GM13977 (cell line): ENCODE measurements around the gene SERTAD4.
"Not testable (repeated sequence)": the region's sequence is repeated elsewhere in the genome, so short reads cannot be mapped to it uniquely, and the experiment has no call there.

ENCODE experiments used
- DNase-seq: peaks from one replicate; pipeline ENCODE4 v3.0.0; 2012; ENCODE audit warnings: low spot score
- in situ Hi-C: fragments of 300-500 bp; cut with MboI; formaldehyde crosslinking; loops from one replicate; pipeline ENCODE4 v1.12.0; 2022; ENCODE audit warnings: low sequenced_read_pairs, low pct_unique_long_range_greater_than_20kb, mixed read lengths, inconsistent platforms; ENCODE audit not compliant: unreplicated experiment
- TF ChIP-seq, protein P1 (sequence below): IDR thresholded peaks from 2 replicates; pipeline ENCODE4 v1.5.1; 2012; ENCODE audit warnings: mild to moderate bottlenecking, control low read depth; ENCODE audit not compliant: insufficient read depth; ENCODE audit errors: extremely low read depth, missing control alignments

The SERTAD4 gene

DNA sequence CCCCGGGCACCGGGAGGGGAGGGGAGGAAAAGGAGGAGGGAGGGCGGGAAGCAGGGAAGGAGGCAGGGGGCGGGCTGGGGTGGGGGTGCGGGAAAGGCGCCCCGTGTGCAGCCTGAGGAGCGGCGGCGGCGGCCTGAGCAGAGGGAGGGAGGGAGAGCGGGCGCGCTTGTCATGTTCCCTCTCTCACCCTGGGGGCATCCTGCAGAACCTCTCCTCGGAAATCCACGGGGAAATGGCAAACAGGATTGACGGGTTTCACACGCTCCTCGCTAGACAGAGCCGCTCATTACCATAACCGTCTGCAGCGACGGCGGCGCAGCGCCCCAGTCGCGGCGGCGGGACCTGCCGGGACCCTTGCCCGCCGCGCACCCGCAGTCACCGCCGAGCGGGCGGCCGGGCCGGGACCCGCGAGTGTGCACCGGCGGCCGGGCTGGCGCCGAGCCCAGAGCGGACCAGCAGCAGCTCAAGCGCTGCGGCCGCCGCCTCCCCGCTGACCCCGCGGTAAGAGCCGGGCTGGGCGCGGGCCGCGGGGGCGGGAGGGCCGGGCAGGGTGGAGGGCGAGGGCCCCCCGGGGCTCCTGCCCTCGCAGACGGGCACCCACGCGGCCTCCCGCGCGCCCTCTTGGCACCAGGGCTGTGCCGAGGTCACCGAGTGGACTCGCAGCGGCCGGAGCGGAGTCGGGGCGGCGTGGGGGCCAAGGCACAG, at the start of gene SERTAD4:
Gene SERTAD4 (plus strand): TSS at position 286 of the 705 bp plus-strand sequence. CDS start 5,165 bp downstream, outside the sequence.
- peak; percentile 35 for DNase-seq
- in situ Hi-C loops, result no loop called here
- TF ChIP-seq, protein P1, sequence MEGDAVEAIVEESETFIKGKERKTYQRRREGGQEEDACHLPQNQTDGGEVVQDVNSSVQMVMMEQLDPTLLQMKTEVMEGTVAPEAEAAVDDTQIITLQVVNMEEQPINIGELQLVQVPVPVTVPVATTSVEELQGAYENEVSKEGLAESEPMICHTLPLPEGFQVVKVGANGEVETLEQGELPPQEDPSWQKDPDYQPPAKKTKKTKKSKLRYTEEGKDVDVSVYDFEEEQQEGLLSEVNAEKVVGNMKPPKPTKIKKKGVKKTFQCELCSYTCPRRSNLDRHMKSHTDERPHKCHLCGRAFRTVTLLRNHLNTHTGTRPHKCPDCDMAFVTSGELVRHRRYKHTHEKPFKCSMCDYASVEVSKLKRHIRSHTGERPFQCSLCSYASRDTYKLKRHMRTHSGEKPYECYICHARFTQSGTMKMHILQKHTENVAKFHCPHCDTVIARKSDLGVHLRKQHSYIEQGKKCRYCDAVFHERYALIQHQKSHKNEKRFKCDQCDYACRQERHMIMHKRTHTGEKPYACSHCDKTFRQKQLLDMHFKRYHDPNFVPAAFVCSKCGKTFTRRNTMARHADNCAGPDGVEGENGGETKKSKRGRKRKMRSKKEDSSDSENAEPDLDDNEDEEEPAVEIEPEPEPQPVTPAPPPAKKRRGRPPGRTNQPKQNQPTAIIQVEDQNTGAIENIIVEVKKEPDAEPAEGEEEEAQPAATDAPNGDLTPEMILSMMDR, result no peak

DNA sequence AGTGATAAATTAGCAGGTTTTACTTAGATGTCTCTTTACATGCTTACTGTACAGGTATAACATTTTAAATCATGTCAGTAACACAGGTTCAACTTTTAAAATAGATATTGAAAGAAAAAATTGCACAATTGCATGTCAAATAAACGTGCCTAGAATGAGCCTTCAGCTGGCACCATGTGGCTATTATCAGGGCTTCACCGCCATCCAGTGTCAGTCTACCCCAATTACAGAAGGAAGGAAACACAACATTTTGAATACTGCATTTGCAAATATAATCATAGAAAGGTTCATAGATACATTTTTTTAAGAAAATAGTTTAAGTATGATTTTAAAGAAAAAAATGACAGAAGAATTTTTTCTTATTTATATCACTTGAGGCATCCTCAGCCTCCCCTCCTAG, 47.5 kb upstream of the SERTAD4 start:
- TF ChIP-seq, protein P1, result no peak
- no peak for DNase-seq
- in situ Hi-C loops, result no loop called here

DNA sequence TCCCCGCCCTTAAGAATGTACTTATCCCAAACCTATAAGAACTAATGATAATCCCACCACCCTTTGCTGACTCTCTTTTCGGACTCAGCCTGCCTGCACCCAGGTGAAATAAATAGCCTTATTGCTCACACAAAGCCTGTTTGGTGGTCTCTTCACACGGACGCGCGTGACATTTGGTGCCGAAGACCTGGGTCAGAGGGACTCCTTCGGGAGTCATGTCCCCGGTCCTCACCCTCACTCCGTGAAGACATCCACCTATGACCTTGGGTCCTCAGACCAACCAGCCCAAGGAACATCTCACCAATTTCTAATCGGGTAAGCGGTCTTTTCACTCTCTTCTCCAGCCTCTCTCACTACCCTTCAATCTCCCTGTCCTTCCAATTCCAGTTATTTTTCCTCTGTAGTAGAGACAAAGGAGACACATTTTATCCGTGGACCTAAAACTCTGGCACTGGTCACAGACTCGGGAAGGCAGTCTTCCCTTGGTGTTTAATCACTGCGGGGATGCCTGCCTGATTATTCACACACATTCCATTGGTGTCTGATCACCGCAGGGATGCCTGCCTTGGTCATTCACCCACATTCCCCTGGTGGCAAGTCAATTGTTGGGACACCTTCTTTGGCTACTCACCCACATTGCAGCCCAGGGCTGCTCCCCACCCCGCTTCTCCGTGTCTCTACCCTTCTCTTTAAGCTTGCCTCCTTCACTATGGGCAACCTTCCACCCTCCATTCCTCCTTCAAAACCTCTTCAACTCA, 44.6 kb upstream of the SERTAD4 start:
- DNase-seq, in situ Hi-C loops: not testable (repeated sequence)

DNA sequence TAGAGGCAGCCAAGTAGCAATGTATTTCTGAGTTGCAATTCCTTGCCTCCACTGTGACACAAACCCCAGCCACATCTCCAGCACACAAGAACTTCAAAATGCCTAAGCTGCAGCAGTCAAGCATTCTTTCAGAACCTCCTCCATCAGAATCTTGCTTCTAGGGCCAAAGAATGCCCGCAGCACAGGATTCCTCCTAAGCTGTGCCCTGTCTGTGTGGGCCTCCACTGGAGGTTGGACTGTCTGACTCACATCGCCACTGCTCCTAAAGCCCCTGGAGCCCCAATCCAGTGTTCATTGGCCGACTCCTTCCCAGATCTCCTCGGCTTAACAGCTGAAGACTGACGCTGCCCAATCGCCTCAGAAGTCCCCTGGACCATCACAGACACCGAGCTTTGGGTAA, 43.2 kb upstream of the SERTAD4 start:
- in situ Hi-C loops, result no loop called here
- no peak for DNase-seq
- TF ChIP-seq, protein P1, result no peak

DNA sequence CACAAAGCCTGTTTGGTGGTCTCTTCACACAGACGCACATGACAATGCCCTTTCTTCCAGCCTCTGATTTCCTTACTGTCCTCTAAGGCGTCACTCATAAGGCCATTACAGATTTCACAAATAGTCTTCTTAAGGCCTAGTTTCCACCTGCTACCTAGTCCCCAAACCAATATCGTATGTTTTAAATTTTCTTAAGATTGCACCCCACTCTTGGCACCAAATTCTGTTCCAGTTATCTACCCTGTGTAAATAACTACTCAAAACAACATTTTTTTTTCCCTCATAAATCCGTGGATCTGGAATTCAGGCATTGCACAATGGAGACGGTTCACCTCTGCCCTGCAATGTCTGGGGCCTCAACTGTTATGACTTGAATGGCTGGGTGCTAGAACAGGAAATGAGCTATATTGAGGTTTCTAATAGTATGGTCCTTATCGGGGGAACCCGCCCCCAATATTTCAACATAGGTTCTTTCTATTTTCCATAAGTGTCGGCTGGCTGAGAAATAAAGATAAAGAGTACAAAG, 36.9 kb upstream of the SERTAD4 start:
- TF ChIP-seq, protein P1, result no peak
- in situ Hi-C loops, result no loop called here
- no peak for DNase-seq

DNA sequence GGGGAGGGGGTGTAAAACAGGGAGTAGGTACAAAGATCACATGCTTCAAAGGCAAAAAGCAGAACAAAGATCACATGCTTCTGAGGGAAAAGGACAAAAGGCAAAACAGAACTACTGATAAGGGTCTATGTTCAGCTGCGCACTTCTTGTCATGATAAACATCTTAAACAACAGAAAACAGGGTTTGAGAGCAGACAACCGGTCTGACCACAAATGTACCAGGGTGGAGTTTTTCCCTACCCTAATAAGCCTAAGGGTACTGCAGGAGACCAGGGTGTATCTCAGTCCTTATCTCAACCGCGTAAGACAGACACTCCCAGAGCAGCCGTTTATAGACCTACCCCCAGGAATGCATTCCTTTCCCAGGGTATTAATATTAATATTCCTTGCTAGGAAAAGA, 36.3 kb upstream of the SERTAD4 start:
- in situ Hi-C loops, DNase-seq: not testable (repeated sequence)

DNA sequence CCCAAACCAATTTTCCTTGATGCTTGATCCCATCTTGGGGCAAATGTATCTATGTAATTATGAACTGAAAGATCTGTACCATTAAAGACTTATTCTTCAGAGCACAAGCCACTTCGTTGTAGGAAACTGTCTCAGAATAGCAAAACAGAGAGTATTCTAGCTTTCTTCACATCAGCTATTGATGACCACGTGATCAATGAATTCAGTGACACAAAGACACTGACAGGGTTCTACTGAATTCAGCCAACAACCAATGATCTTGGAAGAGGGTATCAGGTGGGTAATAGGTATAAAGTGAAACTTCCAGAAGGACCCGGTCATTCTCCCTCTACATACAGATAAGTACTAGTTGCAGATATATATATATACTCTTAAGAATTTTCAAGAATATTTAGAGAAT, 33.8 kb upstream of the SERTAD4 start:
- TF ChIP-seq, protein P1, result no peak
- DNase-seq, result no peak
- in situ Hi-C loops, result no loop called here
